ENCODE data around the gene FNIP1.
"Not testable (repeated sequence)": the region's sequence is repeated elsewhere in the genome, so short reads cannot be mapped to it uniquely, and the experiment has no call there.

FNIP1 gene

GRCh38 chr5:131786900-131787692 is 9.7 kb downstream of the FNIP1 start:
- no peak for DNase-seq

GRCh38 chr5:131786036-131786435 is 10.8 kb downstream of the FNIP1 start:
- DNase-seq = no peak

- no peak for DNase-seq
These were observed 12.9 kb downstream of the FNIP1 start for GRCh38 chr5:131783874-131784273.

GRCh38 chr5:131783357-131783756 is 13.5 kb downstream of the FNIP1 start:
- no peak for DNase-seq

GRCh38 chr5:131782717-131783116 is 14.1 kb downstream of the FNIP1 start:
- no peak for DNase-seq

- not testable (repeated sequence) for DNase-seq
These were observed 18.7 kb downstream of the FNIP1 start for GRCh38 chr5:131778141-131778540.

- no peak for DNase-seq
These were observed 20.4 kb downstream of the FNIP1 start for GRCh38 chr5:131776450-131776849.

GRCh38 chr5:131774652-131775367 is 22.0 kb downstream of the FNIP1 start:
- no peak for DNase-seq

- DNase-seq = no peak
These were observed 23.0 kb downstream of the FNIP1 start for GRCh38 chr5:131773805-131774204.

- DNase-seq = no peak
These were observed 25.1 kb downstream of the FNIP1 start for GRCh38 chr5:131771692-131772091.

- DNase-seq = no peak
These were observed 26.9 kb downstream of the FNIP1 start for GRCh38 chr5:131769961-131770360.

GRCh38 chr5:131769336-131769735 is 27.5 kb downstream of the FNIP1 start:
- DNase-seq = no peak

GRCh38 chr5:131767891-131768290 is 28.9 kb downstream of the FNIP1 start:
- DNase-seq = no peak

GRCh38 chr5:131766689-131767088 is 30.1 kb downstream of the FNIP1 start:
- no peak for DNase-seq

GRCh38 chr5:131765261-131765660 is 31.6 kb downstream of the FNIP1 start:
- DNase-seq = no peak

- no peak for DNase-seq
These were observed 32.8 kb downstream of the FNIP1 start for GRCh38 chr5:131763968-131764367.

- DNase-seq = no peak
These were observed 36.0 kb downstream of the FNIP1 start for GRCh38 chr5:131760793-131761192.

- DNase-seq = no peak
These were observed 37.1 kb downstream of the FNIP1 start for GRCh38 chr5:131759704-131760103.

- no peak for DNase-seq
These were observed 38.3 kb downstream of the FNIP1 start for GRCh38 chr5:131758520-131758900.

- DNase-seq = no peak
These were observed 38.8 kb downstream of the FNIP1 start for GRCh38 chr5:131757830-131758519.

- no peak for DNase-seq
These were observed 39.9 kb downstream of the FNIP1 start for GRCh38 chr5:131756942-131757341.

- no peak for DNase-seq
These were observed 42.5 kb downstream of the FNIP1 start for GRCh38 chr5:131754363-131754762.

- no peak for DNase-seq
These were observed 45.3 kb downstream of the FNIP1 start for GRCh38 chr5:131751506-131751905.
